Mucosa of stomach (tissue), 1 donor: Measurements from ENCODE around the gene HIVEP2.

Experiments
- H3K27me3 ChIP-seq: one replicate; pipeline ENCODE4 v1.7.0; 2013; ENCODE audit warnings: mild to moderate bottlenecking, low read length; ENCODE audit not compliant: control insufficient read depth, insufficient read depth
- H3K36me3 ChIP-seq: one replicate; pipeline ENCODE4 v1.7.0; 2013; ENCODE audit warnings: low read length; ENCODE audit not compliant: control insufficient read depth, insufficient read depth
- H3K4me1 ChIP-seq: one replicate; pipeline ENCODE4 v1.7.0; 2013; ENCODE audit warnings: mild to moderate bottlenecking, low read length; ENCODE audit not compliant: control insufficient read depth, insufficient read depth
- H3K4me3 ChIP-seq: one replicate; pipeline ENCODE4 v1.7.0; 2013; ENCODE audit warnings: low read length
- H3K9ac ChIP-seq: one replicate; pipeline ENCODE4 v1.7.0; 2013; ENCODE audit warnings: mild to moderate bottlenecking, low read length, moderate library complexity
- H3K9me3 ChIP-seq: one replicate; pipeline ENCODE4 v1.7.0; 2013; ENCODE audit warnings: mild to moderate bottlenecking, low read length, moderate library complexity; ENCODE audit not compliant: control insufficient read depth
- donor health status: Pancreatic carcinoma.

Gene HIVEP2

DNA sequence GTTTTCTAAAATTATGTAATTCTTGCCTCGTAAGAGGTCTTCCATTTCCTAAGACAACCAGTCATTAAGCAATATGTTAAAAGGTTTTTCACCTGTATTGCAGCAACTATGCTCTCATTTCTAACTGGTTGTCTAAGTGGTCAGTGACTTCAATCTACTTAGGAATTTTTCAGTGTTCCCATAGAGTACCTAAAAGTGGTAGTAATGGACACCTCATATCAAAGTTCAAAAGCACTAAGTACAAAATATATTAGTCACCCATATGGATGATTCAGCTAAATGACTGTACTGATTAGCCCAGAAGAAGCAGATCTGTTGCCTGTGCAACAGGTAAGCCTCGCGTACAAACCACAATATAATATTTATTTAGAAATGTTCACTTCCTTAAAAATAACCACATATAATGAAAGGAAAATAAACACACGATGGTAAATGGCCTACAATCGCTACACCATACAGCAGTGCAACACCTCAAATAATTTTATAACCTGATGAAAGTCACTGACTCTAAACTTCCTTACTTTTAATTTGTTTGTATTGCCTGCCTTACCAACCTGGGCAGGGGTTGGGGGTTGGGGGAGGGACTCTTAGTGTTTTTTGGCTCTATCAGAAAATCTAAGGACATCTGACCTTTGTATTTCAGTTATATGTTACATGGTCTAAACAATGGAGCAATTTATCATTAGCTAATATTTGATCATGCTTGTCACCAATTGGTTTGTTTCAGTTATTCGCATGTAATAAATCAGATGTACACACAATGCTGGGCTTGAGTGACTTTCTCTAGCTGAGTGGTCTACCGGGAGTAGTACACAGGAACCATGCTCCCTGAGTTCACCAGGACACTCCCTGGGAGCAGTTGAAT is 105.9 kb downstream of the HIVEP2 start:
- Histone ChIP-seq H3K9me3 (no peaks in the 10 kb centered on the region), H3K4me3 (no peak overlapping the region), H3K4me1 (peaks cover 23% of the 10 kb centered on the region), H3K27me3 (no peaks in the 10 kb centered on the region), H3K36me3 (no peaks in the 10 kb centered on the region), H3K9ac (no peak overlapping the region)

GRCh38 chr6:142835787-142836535 is 109.0 kb downstream of the HIVEP2 start:
- H3K27me3 ChIP-seq = no peaks in the 10 kb centered on the region
- H3K4me1 ChIP-seq = peaks cover 22% of the 10 kb centered on the region
- no peaks in the 10 kb centered on the region for H3K36me3 ChIP-seq
- H3K9ac ChIP-seq = no peak overlapping the region
- no peak overlapping the region for H3K4me3 ChIP-seq
- H3K9me3 ChIP-seq = no peaks in the 10 kb centered on the region

- H3K4me3 ChIP-seq = no peak overlapping the region
- no peak overlapping the region for H3K9ac ChIP-seq
- no peaks in the 10 kb centered on the region for H3K27me3 ChIP-seq
- no peaks in the 10 kb centered on the region for H3K36me3 ChIP-seq
- no peaks in the 10 kb centered on the region for H3K9me3 ChIP-seq
- peaks cover 21% of the 10 kb centered on the region for H3K4me1 ChIP-seq
These were observed 110.1 kb downstream of the HIVEP2 start for GRCh38 chr6:142834853-142835252.

DNA sequence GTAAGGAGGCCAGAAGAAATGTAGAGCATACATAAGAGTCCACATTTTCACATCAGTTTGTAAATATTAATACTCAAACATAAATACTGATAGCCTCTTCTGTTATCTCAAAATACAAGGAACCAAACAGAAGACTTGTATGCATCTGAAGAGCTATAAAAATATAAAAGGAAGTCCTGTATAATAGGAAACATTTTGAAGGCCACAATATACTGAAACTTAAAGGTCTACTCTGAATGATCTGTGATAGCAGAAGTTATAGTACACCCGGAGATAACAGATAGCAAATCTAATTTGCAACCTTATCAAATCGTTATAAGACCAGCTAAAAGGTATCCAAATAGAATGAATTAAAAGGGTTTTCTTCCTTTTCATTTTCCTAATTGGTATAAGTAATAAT is 111.2 kb downstream of the HIVEP2 start:
- Histone ChIP-seq H3K9ac (no peak overlapping the region), H3K27me3 (no peaks in the 10 kb centered on the region), H3K4me3 (no peak overlapping the region), H3K36me3 (no peaks in the 10 kb centered on the region), H3K9me3 (no peaks in the 10 kb centered on the region), H3K4me1 (peaks cover 14% of the 10 kb centered on the region)

DNA sequence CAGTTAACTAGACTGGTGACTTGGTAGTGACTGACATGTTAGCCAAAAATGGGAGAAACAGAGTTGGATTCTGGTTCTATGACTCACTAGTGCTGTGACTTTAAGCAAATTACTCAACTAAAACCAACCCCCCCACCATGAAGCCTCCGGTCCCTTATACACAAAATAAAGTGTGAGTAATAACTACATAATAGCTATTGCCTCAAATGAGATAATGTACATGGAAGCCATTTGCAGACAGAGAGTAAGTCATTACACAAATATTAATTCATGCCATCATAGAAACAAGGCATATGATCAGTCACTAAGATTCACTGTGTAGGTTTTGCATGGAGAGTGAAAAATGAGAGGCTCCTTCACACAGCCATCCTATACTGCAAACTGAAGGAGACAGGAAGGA is 111.9 kb downstream of the HIVEP2 start:
- Histone ChIP-seq H3K36me3 (no peaks in the 10 kb centered on the region), H3K4me3 (no peak overlapping the region), H3K27me3 (no peaks in the 10 kb centered on the region), H3K9ac (no peak overlapping the region), H3K9me3 (no peaks in the 10 kb centered on the region), H3K4me1 (peaks cover 15% of the 10 kb centered on the region)

GRCh38 chr6:142830807-142831206 is 114.2 kb downstream of the HIVEP2 start:
- Histone ChIP-seq H3K9ac (no peak overlapping the region), H3K27me3 (no peaks in the 10 kb centered on the region), H3K4me3 (no peak overlapping the region), H3K4me1 (peaks cover 23% of the 10 kb centered on the region), H3K36me3 (no peaks in the 10 kb centered on the region), H3K9me3 (no peaks in the 10 kb centered on the region)

- no peaks in the 10 kb centered on the region for H3K36me3 ChIP-seq
- peaks cover 23% of the 10 kb centered on the region for H3K4me1 ChIP-seq
- no peak overlapping the region for H3K9ac ChIP-seq
- H3K27me3 ChIP-seq = no peaks in the 10 kb centered on the region
- no peak overlapping the region for H3K4me3 ChIP-seq
- no peaks in the 10 kb centered on the region for H3K9me3 ChIP-seq
These were observed 114.8 kb downstream of the HIVEP2 start for GRCh38 chr6:142830116-142830710.

GRCh38 chr6:142829556-142829955 is 115.4 kb downstream of the HIVEP2 start:
- no peaks in the 10 kb centered on the region for H3K36me3 ChIP-seq
- no peak overlapping the region for H3K9ac ChIP-seq
- H3K9me3 ChIP-seq = no peaks in the 10 kb centered on the region

GRCh38 chr6:142827991-142828390 is 117.0 kb downstream of the HIVEP2 start:
- no peak overlapping the region for H3K4me3 ChIP-seq
- peaks cover 23% of the 10 kb centered on the region for H3K4me1 ChIP-seq
- H3K27me3 ChIP-seq = no peaks in the 10 kb centered on the region
- H3K9me3 ChIP-seq = no peaks in the 10 kb centered on the region
- no peaks in the 10 kb centered on the region for H3K36me3 ChIP-seq
- no peak overlapping the region for H3K9ac ChIP-seq

More at GRCh38 chr6:142829556-142829955, 115.4 kb downstream of the HIVEP2 start:
- Histone ChIP-seq H3K4me3 (no peak overlapping the region), H3K4me1 (peaks cover 23% of the 10 kb centered on the region), H3K27me3 (no peaks in the 10 kb centered on the region)

DNA sequence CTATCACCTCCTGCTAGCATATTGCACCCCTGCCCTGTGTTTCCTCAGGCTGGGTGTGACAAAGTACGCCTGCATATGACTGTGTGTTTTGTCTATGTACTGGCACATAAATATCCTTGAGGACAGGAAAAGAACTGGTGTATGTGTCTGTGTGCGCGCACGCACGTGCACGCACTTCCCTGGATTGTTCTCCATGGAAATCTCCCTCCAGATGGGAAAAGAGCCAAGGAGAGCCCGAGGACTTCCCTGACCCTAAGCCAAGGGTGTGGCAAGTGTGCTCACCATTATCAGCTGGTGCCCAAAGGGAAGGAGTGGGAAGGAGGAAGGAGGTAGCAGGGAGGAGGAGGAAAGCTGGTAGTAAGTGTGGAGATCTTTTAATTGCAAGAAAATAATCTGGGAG is 117.6 kb downstream of the HIVEP2 start:
- Histone ChIP-seq H3K27me3 (no peaks in the 10 kb centered on the region), H3K4me3 (peak overlapping the region; percentile 16), H3K36me3 (no peaks in the 10 kb centered on the region), H3K9me3 (no peaks in the 10 kb centered on the region), H3K4me1 (peaks cover 17% of the 10 kb centered on the region), H3K9ac (no peak overlapping the region)

GRCh38 chr6:142825760-142826159 is 119.2 kb downstream of the HIVEP2 start:
- Histone ChIP-seq H3K36me3 (no peaks in the 10 kb centered on the region), H3K9ac (no peak overlapping the region), H3K4me3 (no peak overlapping the region), H3K27me3 (no peaks in the 10 kb centered on the region), H3K9me3 (no peaks in the 10 kb centered on the region), H3K4me1 (peaks cover 18% of the 10 kb centered on the region)

DNA sequence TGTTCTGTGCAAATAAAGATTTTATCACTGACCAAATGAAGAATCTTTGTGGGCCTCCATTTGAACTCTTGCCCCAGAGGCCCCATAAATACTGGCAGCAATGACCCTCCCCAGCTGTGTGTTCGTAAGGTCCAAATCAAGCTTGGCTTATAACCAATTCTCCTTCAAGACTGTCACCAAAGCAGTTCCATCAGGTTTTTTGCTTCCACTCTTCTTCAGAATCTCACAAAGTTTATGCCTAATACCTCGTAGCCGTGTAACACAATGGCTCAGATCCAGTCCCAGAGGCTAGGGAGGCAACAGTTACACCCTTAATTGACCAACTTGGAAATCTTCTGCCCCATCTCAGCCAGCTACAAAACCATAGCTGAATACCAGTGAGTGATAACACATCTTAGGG is 120.5 kb downstream of the HIVEP2 start:
- Histone ChIP-seq H3K4me1 (peaks cover 18% of the 10 kb centered on the region), H3K36me3 (no peaks in the 10 kb centered on the region), H3K9me3 (no peaks in the 10 kb centered on the region), H3K27me3 (no peaks in the 10 kb centered on the region), H3K4me3 (no peak overlapping the region), H3K9ac (no peak overlapping the region)
